ENCODE data around the gene VKORC1L1.

DNA sequence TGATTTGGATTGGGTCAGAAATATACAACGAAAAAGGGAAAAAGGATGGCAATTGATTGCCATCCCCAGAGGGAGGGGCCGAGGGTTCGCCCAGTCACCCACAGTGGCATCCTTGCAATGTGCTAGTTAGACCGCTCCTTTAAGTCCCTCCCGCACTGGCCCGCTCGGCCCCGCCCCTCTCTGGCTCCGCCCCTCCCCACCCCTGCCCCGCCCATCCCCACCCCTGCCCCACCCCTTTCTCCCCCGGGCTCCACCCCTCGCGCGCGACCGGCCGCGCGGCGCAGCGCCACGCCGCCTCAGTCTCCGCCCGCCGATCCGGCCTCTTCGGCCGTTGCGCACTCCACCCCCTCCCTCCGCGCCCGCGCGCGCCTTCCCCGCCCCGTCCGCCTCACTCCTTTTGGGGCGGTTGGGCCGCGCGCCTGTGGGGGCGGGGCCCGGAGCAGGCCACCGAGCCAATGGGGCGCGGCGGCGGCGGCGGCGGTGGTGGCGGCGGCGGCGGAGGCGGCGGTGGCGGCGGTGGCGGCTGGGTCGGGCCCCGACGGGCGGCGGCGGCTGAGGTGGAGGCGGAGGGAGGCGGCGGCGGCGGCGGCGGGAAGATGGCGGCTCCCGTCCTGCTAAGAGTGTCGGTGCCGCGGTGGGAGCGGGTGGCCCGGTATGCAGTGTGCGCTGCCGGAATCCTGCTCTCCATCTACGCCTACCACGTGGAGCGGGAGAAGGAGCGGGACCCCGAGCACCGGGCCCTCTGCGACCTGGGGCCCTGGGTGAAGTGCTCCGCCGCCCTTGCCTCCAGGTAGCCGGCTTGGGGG, at the start of gene VKORC1L1:
- no peak for TF ChIP-seq EP300 (IDR thresholded peaks at IDR 0.05; ENCODE audit: borderline replicate concordance)
- TF ChIP-seq TEAD4 (IDR thresholded peaks at IDR 0.05), result no peak
